Esophagus squamous epithelium (tissue), 4 donors: ENCODE data around the gene POLA1.

Experiments used
- CTCF ChIP-seq, 6 experiments: fragments of 450-650 bp in 4 of 6; fragments of 200-600 bp in 2 of 6; sonication (generic) in 2 of 6; IDR thresholded peaks; one replicate each; pipeline ENCODE4 v1.5.1; 2016 to 2019; ENCODE audit warnings: antibody characterized with exemption in 6 of 6, mild to moderate bottlenecking in 4 of 6, moderate library complexity in 4 of 6
- POLR2A ChIP-seq, 4 donors: fragments of 450-650 bp; IDR thresholded peaks; one replicate each; pipeline ENCODE4 v1.6.1; 2017; ENCODE audit warnings: antibody characterized with exemption in 4 of 4, mild to moderate bottlenecking in 4 of 4, moderate library complexity in 3 of 4

DNA sequence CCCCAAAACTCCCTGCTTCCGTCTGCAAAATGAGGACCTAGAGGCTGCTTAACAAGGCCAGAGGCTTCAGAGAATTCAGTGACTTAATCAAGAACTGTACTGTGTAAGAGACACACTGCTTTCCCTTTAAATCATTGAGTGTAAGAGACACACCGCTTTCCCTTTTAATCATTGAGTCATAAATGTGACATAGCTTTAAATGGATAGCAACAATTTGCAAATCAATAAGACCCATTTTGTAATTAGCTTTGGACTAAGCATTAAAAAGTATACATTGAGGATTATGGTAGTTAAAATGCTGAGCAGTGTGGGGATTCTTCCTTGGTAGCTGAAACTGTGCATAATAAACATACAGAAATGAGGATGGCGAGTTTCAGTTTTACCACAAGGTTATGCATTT lies 290.2 kb downstream of the POLA1 start:
- no peak for TF ChIP-seq POLR2A (IDR thresholded peaks at IDR 0.05)
- TF ChIP-seq CTCF (IDR thresholded peaks at IDR 0.05) = no peak
